ENCODE data around the gene RAPGEF1. TPM values are rescaled to one million over a fixed set of nuclear protein-coding genes. Genes with fewer than 3 reads are reported as not detected.

The RAPGEF1 gene
- total RNA-seq, 1 experiment from 2014 or later: 55.6 TPM

- Histone ChIP-seq H3K4me1 (ENCODE audit: insufficient read depth, low read length) (peaks cover 6% of the 10 kb centered on the region; the same call in 1 of the 2 replicates), H3K27ac (ENCODE audit: insufficient read length, low read depth, low read length) (no peak overlapping the region), H3K23ac (ENCODE audit: insufficient read length, low read depth, low read length) (no peak overlapping the region), H3K9me3 (ENCODE audit: control insufficient read depth, low read depth, low read length) (no peaks in the 10 kb centered on the region), H4K20me1 (ENCODE audit: control insufficient read depth, insufficient read depth, insufficient read length) (no peaks in the 10 kb centered on the region), H3K56ac (ENCODE audit: insufficient read length, low read depth, low read length) (no peak overlapping the region), H3K79me1 (ENCODE audit: insufficient read depth, low read depth, low read length, poor library complexity, severe bottlenecking) (no peaks in the 10 kb centered on the region), H3K18ac (ENCODE audit: insufficient read length, low read depth, low read length) (no peak overlapping the region), H2AK5ac (ENCODE audit: insufficient read length, low read length) (no peak overlapping the region), H4K91ac (ENCODE audit: insufficient read length, low read depth, low read length) (no peak overlapping the region), H4K5ac (ENCODE audit: insufficient read length, low read depth, low read length) (no peak overlapping the region), H4K8ac (replicated peaks; ENCODE audit: insufficient read length, low read depth, low read length) (no peak overlapping the region), H2BK20ac (ENCODE audit: low read depth, low read length, poor library complexity, severe bottlenecking) (no peak overlapping the region), H3K4me2 (ENCODE audit: insufficient read depth, insufficient read length, low read length) (no peak overlapping the region), H3K14ac (ENCODE audit: insufficient read depth, low read length) (no peak overlapping the region), H2BK120ac (ENCODE audit: low read depth, low read length, poor library complexity, severe bottlenecking) (no peak overlapping the region), H3K4ac (ENCODE audit: low read depth, low read length) (no peak overlapping the region), H2BK15ac (ENCODE audit: low read depth, low read length) (no peak overlapping the region), H2AFZ (ENCODE audit: low read length) (no peak overlapping the region), H3K79me2 (ENCODE audit: insufficient read depth, low read length) (peaks cover 40% of the 10 kb centered on the region; the same call in 1 of the 2 replicates), H3K27me3 (ENCODE audit: insufficient read depth, low read length) (no peaks in the 10 kb centered on the region), H2BK5ac (ENCODE audit: insufficient read length, low read length) (no peak overlapping the region), H2BK12ac (ENCODE audit: insufficient read length, low read depth, low read length) (no peak overlapping the region), H3K9ac (ENCODE audit: extremely low read depth, insufficient read length, low read length) (no peak overlapping the region), H3K23me2 (ENCODE audit: insufficient read length, low read depth, low read length, poor library complexity, severe bottlenecking) (no peaks in the 10 kb centered on the region), H3T11ph (ENCODE audit: low read length) (no peak overlapping the region)
- H3K4me1 Mint-ChIP-seq: peaks cover 47 to 72% of the 10 kb centered on the region in 2 experiments
- no peaks in the 10 kb centered on the region for H3K27me3 Mint-ChIP-seq (ENCODE audit: low read depth)
- WGBS (ENCODE audit: extremely low coverage, insufficient read length, low lambda C conversion rate): no CpG with 5 or more reads among the region's 5 CpGs
- peaks cover 0 to 2% of the 10 kb centered on the region in 2 experiments; a peak in 1 of 5 replicates for H3K9me3 Mint-ChIP-seq
- H3K27ac Mint-ChIP-seq: peak overlapping the region in 2 of 3 experiments; percentile 10 to 41; a peak in 2 of 7 replicates
- no peak for TF ChIP-seq CTCF (conservative IDR thresholded peaks at IDR 0.05)
- no peak overlapping the region for H3K4me3 Mint-ChIP-seq
- no peak for DNase-seq
- H3K36me3 Mint-ChIP-seq (ENCODE audit: insufficient read depth in 1 of 3, low read depth in 3 of 3): peaks cover 4 to 10% (median 4%) of the 10 kb centered on the region in 3 experiments; a peak in 4 of 7 replicates
These were observed 8.2 kb downstream of the RAPGEF1 start for GRCh38 chr9:131731644-131732043.

Data from H9 (cell line).